Rectal smooth muscle tissue (tissue), 1 donor: ENCODE data around the gene RNF187.

Source experiments
- H3K27ac ChIP-seq: one replicate; pipeline ENCODE4 v1.7.0; 2013; ENCODE audit warnings: low read depth, low read length, inconsistent platforms
- H3K27me3 ChIP-seq: one replicate; pipeline ENCODE4 v1.7.0; 2013; ENCODE audit warnings: low read length; ENCODE audit not compliant: control insufficient read depth, insufficient read depth
- H3K36me3 ChIP-seq: one replicate; pipeline ENCODE4 v1.7.0; 2013; ENCODE audit warnings: low read length; ENCODE audit not compliant: control insufficient read depth, insufficient read depth
- H3K4me1 ChIP-seq: one replicate; pipeline ENCODE4 v1.7.0; 2013; ENCODE audit warnings: low read length; ENCODE audit not compliant: control insufficient read depth, insufficient read depth
- H3K4me3 ChIP-seq: one replicate; pipeline ENCODE4 v1.7.0; 2013; ENCODE audit warnings: low read length
- H3K9ac ChIP-seq: one replicate; pipeline ENCODE4 v1.7.0; 2013; ENCODE audit warnings: low read length

Gene RNF187

GRCh38 chr1:228487336-228488124 lies at the start of gene RNF187:
TSS of gene RNF187 (plus strand) at chr1:228487382.
- peak within 1 kb of the TSS; percentile 99 for H3K27ac ChIP-seq
- H3K9ac ChIP-seq = peak within 1 kb of the TSS; percentile 92
- no peaks in the 10 kb centered on the region for H3K27me3 ChIP-seq
- peaks cover 3% of the 10 kb centered on the region for H3K36me3 ChIP-seq
- peak within 1 kb of the TSS; percentile 98 for H3K4me3 ChIP-seq
- peaks cover 7% of the 10 kb centered on the region for H3K4me1 ChIP-seq

- H3K4me1 ChIP-seq = no peaks in the 10 kb centered on the region
- H3K9ac ChIP-seq = no peak overlapping the region
- no peak overlapping the region for H3K27ac ChIP-seq
- no peaks in the 10 kb centered on the region for H3K36me3 ChIP-seq
- no peak overlapping the region for H3K4me3 ChIP-seq
- H3K27me3 ChIP-seq = peaks cover 4% of the 10 kb centered on the region
These were observed 49.7 kb upstream of the RNF187 start for GRCh38 chr1:228437424-228437962.

- H3K4me1 ChIP-seq = no peaks in the 10 kb centered on the region
- no peak overlapping the region for H3K9ac ChIP-seq
- H3K4me3 ChIP-seq = no peak overlapping the region
- peaks cover 4% of the 10 kb centered on the region for H3K27me3 ChIP-seq
- no peak overlapping the region for H3K27ac ChIP-seq
- H3K36me3 ChIP-seq = no peaks in the 10 kb centered on the region
These were observed 48.9 kb upstream of the RNF187 start for GRCh38 chr1:228438266-228438665.

GRCh38 chr1:228440761-228441500 lies 46.3 kb upstream of the RNF187 start:
- Histone ChIP-seq H3K9ac (no peak overlapping the region), H3K27me3 (peaks cover 8% of the 10 kb centered on the region), H3K4me3 (no peak overlapping the region), H3K27ac (no peak overlapping the region), H3K36me3 (no peaks in the 10 kb centered on the region), H3K4me1 (peaks cover 4% of the 10 kb centered on the region)

GRCh38 chr1:228443395-228443794 lies 43.8 kb upstream of the RNF187 start:
- H3K9ac ChIP-seq = no peak overlapping the region
- H3K36me3 ChIP-seq = no peaks in the 10 kb centered on the region
- H3K4me3 ChIP-seq = no peak overlapping the region
- peaks cover 17% of the 10 kb centered on the region for H3K27me3 ChIP-seq
- H3K4me1 ChIP-seq = peaks cover 4% of the 10 kb centered on the region
- no peak overlapping the region for H3K27ac ChIP-seq

GRCh38 chr1:228445490-228445842 lies 41.7 kb upstream of the RNF187 start:
- peak overlapping the region; percentile 38 for H3K4me3 ChIP-seq
- no peak overlapping the region for H3K27ac ChIP-seq
- peaks cover 16% of the 10 kb centered on the region for H3K27me3 ChIP-seq
- no peak overlapping the region for H3K9ac ChIP-seq
- H3K36me3 ChIP-seq = no peaks in the 10 kb centered on the region
- peaks cover 4% of the 10 kb centered on the region for H3K4me1 ChIP-seq

GRCh38 chr1:228445843-228446650 lies 41.1 kb upstream of the RNF187 start:
- no peak overlapping the region for H3K9ac ChIP-seq
- peaks cover 13% of the 10 kb centered on the region for H3K27me3 ChIP-seq
- peaks cover 4% of the 10 kb centered on the region for H3K4me1 ChIP-seq
- H3K36me3 ChIP-seq = no peaks in the 10 kb centered on the region
- H3K4me3 ChIP-seq = peak overlapping the region; percentile 38
- H3K27ac ChIP-seq = no peak overlapping the region

GRCh38 chr1:228446852-228447251 lies 40.3 kb upstream of the RNF187 start:
- no peak overlapping the region for H3K4me3 ChIP-seq
- no peak overlapping the region for H3K9ac ChIP-seq
- no peaks in the 10 kb centered on the region for H3K36me3 ChIP-seq
- peaks cover 13% of the 10 kb centered on the region for H3K27me3 ChIP-seq
- H3K27ac ChIP-seq = no peak overlapping the region
- H3K4me1 ChIP-seq = peaks cover 4% of the 10 kb centered on the region

- H3K9ac ChIP-seq = no peak overlapping the region
- no peak overlapping the region for H3K4me3 ChIP-seq
- peaks cover 13% of the 10 kb centered on the region for H3K27me3 ChIP-seq
- H3K4me1 ChIP-seq = peaks cover 4% of the 10 kb centered on the region
- no peaks in the 10 kb centered on the region for H3K36me3 ChIP-seq
- H3K27ac ChIP-seq = no peak overlapping the region
These were observed 38.8 kb upstream of the RNF187 start for GRCh38 chr1:228448372-228448771.

GRCh38 chr1:228450200-228450599 lies 37.0 kb upstream of the RNF187 start:
- H3K4me3 ChIP-seq = no peak overlapping the region
- peaks cover 13% of the 10 kb centered on the region for H3K27me3 ChIP-seq
- no peaks in the 10 kb centered on the region for H3K36me3 ChIP-seq
- no peak overlapping the region for H3K27ac ChIP-seq
- no peak overlapping the region for H3K9ac ChIP-seq
- peaks cover 4% of the 10 kb centered on the region for H3K4me1 ChIP-seq

- H3K9ac ChIP-seq = no peak overlapping the region
- H3K27me3 ChIP-seq = no peaks in the 10 kb centered on the region
- H3K36me3 ChIP-seq = no peaks in the 10 kb centered on the region
These were observed 34.8 kb upstream of the RNF187 start for GRCh38 chr1:228452194-228453021.

More at GRCh38 chr1:228452194-228453021, 34.8 kb upstream of the RNF187 start:
- H3K27ac ChIP-seq = no peak overlapping the region
- H3K4me3 ChIP-seq = no peak overlapping the region
- H3K4me1 ChIP-seq = no peaks in the 10 kb centered on the region
